HG02884 (cell line): ENCODE data around the gene TCERG1L.
"Not testable (repeated sequence)": the region's sequence is repeated elsewhere in the genome, so short reads cannot be mapped to it uniquely, and the experiment has no call there.

Experiments used
- ATAC-seq: cut with Tn5 transposase; IDR thresholded peaks from one replicate; pipeline ENCODE4 v1.9.1; 2021; ENCODE audit warnings: mild to moderate bottlenecking, moderate library complexity; ENCODE audit not compliant: unreplicated experiment

TCERG1L gene

DNA sequence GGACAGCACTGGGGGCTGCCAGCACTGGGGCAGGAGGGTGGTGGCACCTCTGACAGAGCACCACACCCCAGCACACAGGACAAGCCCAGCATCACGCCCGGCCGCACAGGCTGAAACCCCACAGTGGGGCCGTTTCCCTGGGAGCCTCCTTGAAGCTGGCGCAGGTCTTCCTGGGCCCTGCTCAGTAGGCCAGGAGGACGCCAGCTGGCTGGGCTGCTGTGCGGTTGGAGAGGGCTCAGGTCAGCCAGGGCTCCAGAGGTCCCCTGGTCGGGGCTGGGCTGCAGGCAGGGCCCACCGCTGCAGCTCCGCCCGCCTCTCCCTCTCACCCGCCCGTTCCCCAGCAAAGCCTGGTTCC is 137.3 kb downstream of the TCERG1L start:
- ATAC-seq: no peak

DNA sequence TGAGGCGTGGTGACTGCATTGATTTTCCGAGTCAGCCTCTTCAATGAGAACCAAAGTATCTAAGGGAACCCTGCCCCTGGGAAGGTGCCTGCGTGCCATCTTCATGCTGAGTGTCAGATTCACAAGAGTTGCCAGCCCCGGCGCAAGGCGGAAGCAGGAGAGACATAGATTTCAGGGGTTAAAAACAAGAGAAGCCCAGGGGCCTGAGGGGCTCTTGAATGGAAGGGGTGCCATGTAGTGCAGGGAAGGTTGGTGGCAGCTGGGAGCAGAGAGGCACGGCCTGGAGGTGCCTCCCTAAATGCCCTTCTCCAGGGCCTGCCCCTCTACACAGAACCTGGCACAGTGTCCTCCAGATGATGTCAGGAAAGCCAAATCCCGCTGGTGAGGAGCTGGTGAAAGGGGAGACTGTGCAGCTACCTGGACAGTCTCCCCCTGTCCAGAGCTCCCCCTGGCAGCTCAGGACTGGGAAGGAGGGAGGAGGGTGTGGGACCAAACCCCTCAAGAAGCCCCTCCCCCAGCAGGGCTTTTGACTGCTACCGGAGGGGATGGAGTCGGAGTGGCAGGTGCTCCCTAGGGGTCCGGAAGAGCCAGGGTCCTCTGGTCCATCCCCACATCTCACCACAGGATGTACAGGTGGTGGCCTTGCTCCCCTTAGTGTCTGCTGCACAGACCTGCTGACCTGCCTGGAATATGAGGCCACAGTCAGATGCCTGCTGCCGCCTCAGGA is 137.9 kb downstream of the TCERG1L start:
- no peak for ATAC-seq

DNA sequence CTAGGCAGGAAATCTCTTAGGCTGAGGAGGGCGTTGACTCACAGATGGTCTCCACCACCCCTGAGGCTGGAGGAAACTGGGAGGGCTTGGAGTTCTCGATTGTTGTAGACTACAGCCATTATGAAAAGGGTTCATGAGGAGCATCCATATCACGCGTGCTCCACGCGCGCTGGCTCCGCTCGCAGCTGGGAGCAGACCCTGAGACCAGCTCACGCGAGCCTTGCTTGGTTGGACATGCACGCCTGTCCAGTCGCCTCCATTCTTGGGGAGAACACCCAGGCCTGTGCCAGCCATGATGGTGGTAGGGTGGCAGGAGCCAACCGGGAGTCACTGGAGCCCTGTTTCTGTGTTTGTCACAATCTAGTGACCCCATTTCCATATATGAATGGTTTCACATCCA is 139.1 kb downstream of the TCERG1L start:
- ATAC-seq: no peak

DNA sequence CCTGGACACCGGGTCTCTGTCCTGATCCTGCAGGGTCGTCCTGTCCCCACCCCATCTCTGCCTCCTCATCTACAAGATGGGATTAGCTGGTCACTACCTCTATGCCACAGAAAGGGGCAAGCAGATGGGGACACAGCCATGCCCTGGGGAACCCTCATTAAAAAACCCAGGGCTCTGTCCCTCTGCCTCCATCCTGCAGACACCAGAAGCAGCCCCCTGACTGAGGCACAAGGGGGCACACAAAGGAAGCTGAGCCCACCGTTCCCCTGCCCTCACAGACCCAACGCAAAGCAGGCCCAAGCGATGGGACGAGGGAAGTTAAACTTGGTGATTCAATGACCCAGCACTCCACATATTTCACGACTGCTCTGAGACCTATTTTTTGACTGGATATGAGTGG is 142.4 kb downstream of the TCERG1L start:
- no peak for ATAC-seq

DNA sequence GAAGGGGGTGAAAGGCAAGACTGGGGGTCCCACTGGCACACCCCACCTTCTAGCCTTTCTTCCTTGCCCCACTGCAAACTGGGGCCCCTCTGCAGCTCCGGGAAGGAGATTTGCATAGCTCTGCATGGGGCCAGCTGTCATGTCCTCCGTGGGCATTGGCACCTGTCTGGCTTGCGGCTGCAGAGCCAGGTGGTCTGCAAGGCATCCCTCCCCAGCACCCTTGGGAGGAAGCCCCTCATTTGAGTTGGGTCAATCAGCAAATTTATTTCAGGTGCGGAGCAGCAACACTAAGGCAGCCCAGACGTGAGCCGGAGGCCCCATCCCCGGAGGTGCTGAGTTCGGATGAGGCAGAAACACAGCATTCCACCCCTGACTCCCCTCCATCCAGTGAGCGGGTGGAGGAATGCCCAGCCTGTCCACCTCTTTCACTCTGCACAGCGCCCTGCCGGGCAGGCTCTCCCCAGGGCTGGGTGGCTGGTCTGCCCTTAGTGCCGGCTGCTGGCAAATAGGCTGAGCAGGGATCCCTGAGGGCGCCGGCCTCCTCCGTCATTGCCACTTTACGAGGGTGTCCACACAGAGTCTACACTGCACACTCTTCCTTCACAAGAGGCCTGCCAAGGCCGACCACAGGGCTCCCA is 143.2 kb downstream of the TCERG1L start:
- ATAC-seq: no peak

DNA sequence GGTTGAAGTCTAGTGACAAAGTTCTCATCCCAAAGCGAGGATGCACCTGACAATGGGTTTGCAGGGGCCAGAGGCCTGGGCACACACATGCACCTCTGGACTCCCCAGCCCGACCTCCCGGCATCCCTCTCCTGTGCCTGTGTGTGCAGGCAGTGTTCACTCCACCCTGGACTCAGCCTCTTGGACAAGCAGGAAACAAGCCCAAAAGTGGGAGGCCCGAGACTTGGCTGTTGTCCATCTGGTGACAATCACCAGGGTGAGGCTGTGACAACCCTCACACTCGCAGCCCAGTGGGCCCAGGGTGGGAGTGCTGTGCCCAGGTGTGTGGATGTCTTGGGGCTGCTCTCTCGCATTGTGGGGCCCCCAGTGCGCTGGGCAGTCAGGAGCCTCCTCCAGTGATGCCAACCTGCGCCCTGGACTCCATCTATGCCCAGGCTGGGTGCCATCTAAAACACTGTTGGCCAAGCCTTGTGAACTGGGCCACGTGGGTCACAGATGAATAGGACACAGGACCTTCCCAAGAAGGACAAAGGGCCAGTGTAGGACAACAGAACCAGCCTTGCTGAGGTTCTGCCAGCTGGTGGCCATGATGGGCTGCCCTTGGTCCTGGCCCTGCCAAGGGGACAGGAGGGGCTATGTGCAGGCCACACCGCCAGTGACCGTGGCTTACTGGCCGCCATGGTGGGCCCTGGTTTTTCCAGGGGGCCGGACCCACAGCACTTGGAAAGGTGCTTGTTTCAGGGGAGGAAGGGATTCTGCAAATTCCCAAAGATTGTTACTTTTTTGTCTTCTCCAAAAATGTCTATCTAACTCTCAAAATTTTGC is 144.3 kb downstream of the TCERG1L start:
- ATAC-seq: no peak

DNA sequence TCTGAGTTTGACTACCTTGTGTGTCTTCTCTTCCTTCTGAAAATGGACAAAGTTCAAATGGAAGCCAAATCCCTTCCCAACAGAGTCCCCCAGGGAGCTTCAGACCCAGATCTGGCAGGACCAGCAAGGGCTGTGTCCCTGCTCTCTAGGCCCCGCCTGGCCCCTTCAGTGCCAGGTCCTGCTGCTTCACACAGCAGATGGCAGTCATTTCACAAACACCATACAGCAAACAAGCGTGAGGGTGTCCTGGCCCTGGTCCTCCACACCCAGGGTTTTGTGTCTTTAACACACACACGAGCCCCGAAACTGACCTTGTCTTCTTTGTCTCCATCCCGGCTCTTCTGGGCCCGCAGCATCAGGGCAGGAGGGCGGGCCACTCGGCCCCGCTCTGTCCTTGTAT is 145.0 kb downstream of the TCERG1L start:
- ATAC-seq: no peak

DNA sequence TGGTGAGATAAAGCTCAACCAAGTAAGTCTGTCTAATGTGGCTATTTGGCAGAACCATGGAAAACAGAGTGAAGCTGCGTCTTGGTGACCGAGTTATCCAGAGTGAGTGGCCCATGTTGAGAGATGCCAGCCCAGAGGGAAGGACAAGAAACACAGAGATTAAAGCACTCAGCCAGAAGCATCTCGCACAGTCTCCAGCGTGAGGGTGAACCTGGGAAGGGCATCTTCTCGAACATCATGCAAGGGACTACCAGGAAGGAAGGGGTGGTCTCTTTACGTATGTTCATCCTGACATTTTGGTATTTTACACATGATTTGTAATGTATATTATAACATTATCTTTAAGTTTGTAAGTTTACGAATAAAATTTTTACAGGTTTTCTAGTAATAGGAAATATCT is 146.4 kb downstream of the TCERG1L start:
- no peak for ATAC-seq

DNA sequence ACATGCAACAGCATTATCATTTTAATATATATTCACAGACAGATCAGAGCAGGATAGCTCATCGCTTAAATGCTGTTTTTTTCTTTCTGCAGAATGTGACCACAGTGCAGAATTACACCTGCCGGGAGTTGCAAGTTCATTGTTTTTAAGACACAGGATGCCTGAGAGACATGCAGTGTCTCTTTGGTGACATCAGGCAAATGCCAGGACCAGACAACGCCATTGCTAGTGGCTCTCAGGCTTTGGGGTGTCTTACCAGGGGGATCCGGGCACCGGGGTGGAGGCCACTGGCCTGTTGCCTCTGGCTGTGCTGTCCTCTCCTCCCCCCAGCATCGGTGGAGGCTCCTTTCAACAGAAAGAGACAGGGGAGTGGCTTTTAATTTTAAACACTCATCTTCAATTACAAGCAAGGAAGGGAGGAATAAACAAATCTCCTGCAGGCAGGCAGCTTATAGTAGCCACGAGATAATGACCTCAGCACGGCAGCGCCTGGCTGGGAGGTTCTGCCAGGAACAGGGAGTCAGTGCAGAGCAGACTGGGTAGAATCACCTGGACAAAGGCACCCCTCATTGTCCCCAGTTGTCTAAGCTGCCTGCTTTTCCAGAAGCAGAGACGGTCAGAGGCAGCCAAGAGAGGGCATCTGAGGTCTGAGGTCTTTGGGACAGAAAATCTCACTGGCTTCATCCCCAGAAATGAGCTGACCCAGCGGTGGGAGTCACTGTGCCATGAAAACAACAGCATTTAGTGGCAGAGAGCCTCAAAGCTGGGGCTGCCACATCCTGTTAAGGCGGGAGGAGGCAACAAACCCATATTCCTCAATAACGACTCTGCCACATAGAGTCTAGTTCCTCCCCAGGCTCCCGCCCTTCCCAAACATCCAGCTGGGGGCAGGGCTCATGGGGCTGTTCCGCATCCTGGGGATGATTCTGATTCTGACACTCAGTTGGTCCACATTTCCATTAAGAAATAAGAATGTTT is 148.4 kb downstream of the TCERG1L start:
- no peak for ATAC-seq

DNA sequence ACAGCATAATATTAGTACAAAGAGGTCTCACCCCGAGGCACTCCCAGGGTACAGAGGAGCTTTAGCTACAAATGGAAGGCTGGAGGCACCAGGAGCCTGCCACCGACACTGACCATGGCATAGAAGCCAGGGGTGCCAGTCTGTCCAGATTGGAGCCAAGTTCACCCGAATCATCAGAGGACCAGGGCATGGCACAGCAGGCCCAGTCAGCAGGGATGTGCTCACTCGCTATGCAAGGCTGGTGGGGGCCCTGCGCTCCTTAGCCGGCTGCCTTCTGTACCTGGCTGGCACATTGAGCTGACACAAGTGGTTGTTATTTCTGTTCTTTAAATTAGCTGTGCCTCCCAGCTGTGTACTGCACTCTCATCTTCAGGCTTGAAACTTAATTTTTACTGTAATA is 149.3 kb downstream of the TCERG1L start:
- no peak for ATAC-seq

DNA sequence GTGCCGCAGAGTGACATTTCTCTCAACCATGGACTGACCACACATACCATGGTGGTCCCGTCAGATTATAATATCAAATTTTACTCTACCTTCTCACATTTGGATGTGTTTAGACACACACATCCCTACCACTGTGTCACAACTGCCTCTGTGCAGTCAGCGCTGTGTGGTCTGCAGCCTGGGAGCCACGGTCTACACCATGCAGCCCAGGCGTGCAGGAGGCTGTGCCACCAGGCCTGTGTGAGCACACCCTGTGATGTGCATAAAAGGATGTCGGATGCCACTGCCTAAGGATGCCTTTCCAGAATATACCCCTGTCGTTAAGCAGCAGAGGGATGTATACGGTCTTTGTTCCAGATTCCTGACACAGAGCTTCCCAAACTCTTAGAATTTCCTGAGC is 150.4 kb downstream of the TCERG1L start:
- ATAC-seq: no peak

DNA sequence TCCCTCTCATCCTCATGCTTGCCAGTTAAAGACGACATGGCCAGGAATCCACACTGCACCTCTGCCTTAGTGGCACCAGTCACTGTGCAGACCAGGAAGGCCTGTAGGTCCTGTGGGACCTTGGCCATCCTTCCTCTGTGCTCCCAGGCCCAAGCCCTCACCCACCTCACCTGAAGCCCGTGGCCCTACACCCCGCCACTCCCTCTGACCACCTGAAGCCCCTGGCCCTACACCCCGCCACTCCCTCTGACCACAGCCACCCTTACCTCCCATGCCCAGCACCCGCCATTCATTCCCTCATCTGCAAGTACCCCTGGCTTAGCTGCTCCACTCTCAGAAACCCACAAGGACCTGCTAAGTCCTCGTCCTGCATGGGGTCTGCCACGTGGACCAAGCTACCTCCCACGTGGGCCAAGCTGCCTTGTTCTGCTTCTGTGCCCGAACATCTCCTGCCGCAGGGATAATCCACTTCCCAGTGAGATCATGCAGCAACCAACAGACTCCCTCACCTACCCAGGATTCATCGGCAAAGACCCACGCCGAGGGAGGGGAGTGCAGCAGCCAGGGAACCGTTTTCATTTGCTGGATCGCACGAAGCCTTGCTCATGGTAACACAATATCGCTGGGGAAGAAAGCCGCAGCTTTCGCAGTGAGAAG is 151.2 kb downstream of the TCERG1L start:
- no peak for ATAC-seq

DNA sequence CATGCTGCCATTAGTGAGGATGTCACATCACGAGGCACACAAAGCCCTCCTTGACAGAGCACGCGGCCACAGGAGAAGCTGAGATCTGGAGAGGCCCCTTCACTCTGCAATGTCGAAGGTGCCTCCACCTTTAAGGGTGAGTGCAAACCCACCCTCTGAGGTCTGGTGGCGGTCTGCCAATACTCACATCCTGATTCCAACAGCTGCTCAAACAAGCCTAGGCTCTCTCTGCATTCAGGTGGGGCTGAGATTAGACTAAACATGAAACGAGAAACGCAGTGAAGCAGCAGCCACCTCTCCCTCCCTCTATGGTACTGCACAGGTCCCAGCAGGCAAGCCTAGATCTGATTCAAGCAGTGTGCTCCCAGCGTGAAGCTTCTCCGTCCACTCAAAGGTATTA is 151.8 kb downstream of the TCERG1L start:
- ATAC-seq: no peak

DNA sequence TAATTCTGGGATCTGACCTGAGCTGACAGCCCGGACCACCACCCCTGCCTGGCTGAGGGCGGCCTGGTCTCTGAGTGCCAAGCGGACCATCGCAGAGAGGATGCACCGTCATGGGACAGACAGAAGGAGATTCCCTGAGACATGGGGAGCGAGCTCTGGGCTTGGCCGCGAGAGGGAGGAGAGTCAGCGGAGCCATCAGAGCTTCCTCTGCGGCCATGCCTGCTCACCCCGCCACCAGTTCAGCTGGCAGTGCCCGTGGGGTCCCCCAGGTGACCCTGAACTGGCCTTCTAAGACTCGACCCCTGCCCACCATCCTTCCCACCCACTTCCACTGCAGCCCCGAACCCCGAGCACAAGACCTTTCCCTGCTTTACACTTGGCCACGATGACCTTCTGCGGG is 152.8 kb downstream of the TCERG1L start:
- ATAC-seq: no peak

DNA sequence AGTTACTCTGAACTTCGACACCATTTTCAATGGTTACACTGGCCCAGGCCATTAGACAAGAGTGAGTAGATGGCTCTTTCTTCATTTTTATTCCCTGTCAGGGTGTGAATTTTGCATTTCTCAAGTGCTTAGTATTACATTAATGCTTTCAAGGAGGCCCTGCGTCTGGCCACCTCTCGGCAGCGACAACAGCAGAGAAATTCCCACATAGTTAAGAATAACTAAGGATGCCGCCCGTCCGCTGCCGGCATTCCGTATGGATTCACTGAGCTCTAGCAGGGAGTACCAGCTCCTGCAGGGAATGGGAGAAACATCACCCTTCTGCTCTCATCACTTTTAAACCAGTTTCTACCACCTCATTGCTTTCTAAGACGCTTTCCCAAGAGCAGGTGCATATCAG is 153.6 kb downstream of the TCERG1L start:
- no peak for ATAC-seq

DNA sequence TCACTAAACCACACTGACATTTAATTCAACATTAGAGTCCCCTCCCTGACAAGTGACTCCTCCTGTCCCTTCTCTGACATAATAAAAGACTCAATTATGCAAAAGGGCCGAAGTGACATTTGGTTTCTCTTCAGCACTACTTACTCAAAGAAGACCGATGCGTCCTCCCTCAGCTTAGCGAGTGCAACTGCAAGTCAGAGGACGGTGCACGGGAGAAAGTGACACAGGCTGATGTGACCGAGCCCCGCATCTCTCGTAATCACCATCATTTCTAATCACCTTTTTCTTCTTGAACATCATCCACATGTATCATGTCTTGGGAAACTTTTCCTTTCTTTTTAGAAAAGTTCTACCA is 155.7 kb downstream of the TCERG1L start:
- no peak for ATAC-seq

DNA sequence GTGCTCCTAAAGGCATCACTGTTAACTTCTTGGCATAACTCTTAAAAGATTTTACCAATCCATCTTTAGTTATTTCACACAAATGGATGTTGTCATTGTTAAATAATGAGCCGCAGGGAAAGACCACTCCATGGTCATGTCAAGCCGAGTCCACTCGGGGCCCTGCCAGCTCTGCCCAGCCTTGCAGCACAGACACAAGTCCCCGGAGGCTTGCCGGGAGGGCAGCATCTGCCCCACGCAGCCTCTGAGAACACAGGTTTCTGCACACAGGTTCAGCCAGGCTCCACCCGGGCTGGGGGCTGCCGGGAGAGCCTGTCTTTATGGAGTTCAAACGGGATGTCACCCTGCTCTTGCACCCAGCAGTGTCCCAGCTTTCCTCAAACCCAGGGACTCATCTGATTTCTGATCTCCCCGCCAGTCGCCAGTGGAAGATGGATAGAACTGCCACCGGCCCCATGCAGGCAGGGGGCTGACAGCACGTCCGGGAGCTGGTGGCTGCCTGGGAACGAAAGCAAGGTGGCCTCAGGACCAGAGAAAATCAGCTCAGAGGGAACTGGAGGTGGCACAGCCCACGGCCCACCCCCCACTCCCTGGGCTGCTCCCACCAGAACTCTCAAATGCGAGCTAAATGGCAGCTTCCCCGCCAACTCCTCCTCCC is 156.2 kb downstream of the TCERG1L start:
- no peak for ATAC-seq

DNA sequence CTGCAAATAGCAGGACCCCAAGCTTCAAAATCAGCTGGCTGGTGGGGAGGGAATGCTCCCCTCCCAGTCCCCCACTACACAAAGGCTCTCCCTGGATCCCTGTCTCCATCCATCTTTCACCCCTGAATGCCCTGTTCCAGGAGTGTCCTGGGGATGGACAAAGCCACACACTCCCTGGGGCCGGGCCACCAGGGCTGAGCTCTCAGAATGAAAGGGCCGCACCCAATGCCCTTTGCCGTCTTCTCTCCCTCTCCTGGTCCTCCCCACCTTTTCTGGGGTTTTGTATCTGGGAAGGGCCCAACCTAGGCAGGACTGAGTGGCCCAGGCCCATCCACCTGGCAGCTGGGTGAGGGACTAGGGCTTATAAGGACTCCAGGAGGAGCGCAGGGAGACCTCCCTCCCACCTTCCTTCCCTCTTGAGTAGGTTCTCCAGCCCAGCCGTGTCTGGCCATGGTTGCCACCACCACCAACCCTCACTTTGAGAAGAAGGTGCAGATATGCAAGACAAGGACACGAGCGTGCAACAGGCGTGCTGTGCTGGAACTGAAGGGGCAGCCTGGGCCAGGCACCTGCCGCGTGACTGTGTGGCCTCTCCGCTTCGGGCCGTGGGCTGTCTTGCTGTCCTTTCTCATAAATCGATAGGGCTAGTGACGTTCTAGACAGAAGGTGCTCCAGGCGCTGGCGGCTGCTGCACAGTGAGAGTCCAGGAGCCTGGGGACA is 157.1 kb downstream of the TCERG1L start:
- no peak for ATAC-seq

DNA sequence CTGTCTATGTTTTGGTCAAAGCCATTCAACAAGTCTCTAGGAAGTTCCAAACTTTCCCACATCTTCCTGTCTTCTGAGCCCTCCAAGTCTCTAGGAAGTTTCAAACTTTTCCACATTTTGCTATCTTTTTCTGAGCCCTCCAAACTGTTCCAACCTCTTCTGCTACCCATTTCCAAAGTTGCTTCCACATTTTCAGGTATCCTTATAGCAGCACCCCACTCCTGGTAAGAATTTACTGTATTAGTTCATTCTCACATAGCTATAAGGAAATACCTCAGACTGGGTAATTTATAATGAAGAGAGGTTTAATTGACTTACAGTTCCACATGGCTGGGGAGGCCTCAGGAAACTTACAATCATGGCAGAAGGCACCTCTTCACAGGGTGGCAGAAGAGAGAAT is 159.1 kb downstream of the TCERG1L start:
- ATAC-seq: not testable (repeated sequence)
